ENCODE data around the gene GCSH.

Gene GCSH

DNA sequence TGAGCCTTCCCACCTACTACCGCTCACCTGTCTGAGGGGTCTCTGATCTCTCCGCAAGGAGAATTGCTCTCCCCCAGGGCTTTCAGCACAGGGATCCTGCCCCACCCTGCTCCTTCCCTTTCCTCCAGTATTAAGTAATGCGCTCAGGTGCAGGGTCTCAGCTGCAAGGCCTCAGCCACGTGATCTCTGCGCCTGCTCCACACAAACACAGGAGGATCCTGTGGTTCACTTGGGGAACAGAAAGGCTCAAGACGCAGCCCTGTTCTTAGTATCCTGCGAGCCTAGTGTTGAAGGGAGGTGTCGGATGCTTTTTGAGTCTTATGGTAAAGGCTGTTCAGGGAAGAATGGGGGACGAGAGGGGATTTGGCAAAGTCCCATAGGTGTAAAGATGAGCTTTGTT, 41.6 kb upstream of the GCSH start:
- no peak for DNase-seq
- Histone ChIP-seq H3K4me3 (ENCODE audit: low read depth, low read length) (no peak overlapping the region), H3K36me3 (replicated peaks) (no peaks in the 10 kb centered on the region), H3K27me3 (replicated peaks) (no peaks in the 10 kb centered on the region), H3K27ac (no peak overlapping the region)
- in situ Hi-C loops (cut with HindIII; ENCODE audit: low pct_ligation_motif_present, low sequenced_read_pairs), result no loop called here
- TF ChIP-seq, protein P1, sequence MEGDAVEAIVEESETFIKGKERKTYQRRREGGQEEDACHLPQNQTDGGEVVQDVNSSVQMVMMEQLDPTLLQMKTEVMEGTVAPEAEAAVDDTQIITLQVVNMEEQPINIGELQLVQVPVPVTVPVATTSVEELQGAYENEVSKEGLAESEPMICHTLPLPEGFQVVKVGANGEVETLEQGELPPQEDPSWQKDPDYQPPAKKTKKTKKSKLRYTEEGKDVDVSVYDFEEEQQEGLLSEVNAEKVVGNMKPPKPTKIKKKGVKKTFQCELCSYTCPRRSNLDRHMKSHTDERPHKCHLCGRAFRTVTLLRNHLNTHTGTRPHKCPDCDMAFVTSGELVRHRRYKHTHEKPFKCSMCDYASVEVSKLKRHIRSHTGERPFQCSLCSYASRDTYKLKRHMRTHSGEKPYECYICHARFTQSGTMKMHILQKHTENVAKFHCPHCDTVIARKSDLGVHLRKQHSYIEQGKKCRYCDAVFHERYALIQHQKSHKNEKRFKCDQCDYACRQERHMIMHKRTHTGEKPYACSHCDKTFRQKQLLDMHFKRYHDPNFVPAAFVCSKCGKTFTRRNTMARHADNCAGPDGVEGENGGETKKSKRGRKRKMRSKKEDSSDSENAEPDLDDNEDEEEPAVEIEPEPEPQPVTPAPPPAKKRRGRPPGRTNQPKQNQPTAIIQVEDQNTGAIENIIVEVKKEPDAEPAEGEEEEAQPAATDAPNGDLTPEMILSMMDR (IDR thresholded peaks at IDR 0.05; ENCODE audit: low read depth, low read length, missing control alignments), result no peak

DNA sequence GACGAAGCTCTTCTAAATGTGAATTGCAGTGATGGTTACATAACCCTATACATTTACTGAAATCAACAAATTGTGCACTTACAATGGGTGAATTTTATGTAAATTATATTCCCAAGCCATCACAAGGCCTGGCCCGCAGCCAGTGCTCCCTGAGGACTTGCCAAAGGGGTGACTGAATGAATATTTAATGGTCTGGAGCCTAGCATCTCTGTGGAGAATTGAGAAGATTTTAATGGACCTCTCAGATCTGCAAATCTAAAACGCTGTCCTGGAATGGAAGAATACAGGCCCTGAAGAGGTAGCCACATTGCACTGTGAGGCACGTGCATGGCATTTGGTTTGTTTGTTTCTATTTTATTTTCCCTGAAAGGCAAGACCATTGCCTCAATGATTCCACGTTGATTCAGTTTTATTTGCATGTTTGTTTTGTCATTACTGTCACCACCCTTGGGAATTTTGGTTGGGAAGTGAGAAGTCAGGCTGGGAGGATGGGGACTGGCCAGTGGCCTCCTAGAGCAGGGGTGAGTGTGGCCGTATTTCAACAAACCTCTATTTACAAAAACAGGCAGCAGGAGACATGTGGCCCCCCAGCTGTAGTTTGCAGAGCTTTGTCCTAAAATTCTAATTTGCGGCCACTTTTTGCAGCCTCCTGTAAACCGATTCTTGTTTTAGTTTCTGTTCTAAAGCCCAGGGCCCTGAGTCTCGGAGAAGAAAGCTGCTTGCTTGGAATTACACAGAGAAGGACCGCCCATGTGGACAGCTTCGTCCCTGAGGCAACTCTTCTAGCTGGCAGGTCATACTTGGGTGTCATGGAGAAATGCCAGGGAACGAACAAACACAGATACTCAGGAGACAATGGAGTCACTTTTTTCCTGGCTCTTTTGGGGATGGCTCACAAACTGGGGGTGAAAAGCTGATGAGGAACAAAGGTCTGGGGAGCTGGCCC, 40.5 kb upstream of the GCSH start:
- peak; percentile 18 for DNase-seq
- Histone ChIP-seq H3K27ac (no peak overlapping the region), H3K27me3 (replicated peaks) (no peaks in the 10 kb centered on the region), H3K4me3 (ENCODE audit: low read depth, low read length) (no peak overlapping the region), H3K36me3 (replicated peaks) (no peaks in the 10 kb centered on the region)
- TF ChIP-seq, protein P1 (IDR thresholded peaks at IDR 0.05; ENCODE audit: low read depth, low read length, missing control alignments), result no peak
- in situ Hi-C loops (cut with HindIII; ENCODE audit: low pct_ligation_motif_present, low sequenced_read_pairs), result no loop called here

DNA sequence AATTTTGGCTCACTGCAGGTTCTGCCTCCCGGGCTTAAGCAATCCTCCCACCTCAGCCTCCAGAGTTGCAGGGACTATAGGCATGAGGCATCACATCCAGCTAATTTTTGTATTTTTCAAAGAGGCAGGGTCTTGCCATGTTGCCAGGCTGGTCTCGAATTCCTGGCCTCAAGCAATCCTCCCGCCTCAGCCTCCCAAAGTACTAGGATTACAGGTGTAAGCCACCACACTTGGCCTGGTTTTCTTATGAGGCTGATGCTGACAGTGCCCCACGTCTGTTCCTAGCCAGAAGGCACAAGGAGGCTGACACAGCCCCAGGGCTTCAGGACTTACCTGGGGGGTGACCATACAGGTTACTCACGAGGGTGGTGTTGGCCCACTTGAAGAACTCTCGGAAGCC, 33.9 kb upstream of the GCSH start:
- Histone ChIP-seq H3K27me3 (replicated peaks) (no peaks in the 10 kb centered on the region), H3K27ac (no peak overlapping the region), H3K36me3 (replicated peaks) (no peaks in the 10 kb centered on the region), H3K4me3 (ENCODE audit: low read depth, low read length) (no peak overlapping the region)
- in situ Hi-C loops (cut with HindIII; ENCODE audit: low pct_ligation_motif_present, low sequenced_read_pairs), result no loop called here
- TF ChIP-seq, protein P1 (IDR thresholded peaks at IDR 0.05; ENCODE audit: low read depth, low read length, missing control alignments), result no peak
- no peak for DNase-seq

DNA sequence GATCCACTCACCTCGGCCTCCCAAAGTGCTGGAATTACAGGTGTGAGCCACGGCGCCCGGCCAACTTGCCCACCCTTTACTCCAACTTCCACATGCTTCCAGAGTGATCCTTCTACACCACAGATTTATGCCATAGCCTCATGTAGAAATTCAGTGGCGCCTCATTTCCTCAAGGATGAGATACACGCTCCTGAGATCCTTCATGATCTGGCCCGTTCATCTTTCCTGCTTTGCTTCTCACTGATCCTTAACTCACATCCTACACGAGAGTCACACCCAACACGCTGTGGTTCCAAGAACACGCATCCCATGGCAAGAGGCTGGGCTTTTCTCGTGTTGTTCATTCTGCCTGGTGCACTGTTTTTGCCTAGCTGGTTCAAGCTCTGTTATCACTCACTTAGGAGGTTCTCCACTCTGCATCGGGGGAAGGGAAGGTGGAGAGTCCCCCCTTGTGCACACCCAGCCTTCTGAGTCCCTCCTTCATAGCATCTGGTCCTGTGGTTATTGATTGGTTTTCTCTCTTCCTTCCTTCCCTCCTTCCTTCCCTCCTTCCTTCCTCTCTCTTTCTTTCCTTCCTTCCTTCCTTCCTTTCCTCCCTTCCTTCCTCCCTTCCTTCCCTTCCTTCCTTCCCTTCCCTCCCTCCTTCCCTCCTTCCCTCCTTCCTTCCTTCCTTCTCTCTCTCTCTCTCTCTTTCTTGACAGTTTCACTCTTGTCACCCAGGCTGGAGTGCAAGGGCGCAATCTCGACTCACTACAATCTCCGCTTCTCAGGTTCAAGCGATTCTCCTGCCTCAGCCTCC, 32.7 kb upstream of the GCSH start:
- H3K36me3 ChIP-seq (replicated peaks), result no peaks in the 10 kb centered on the region
- H3K27me3 ChIP-seq (replicated peaks), result no peaks in the 10 kb centered on the region
- no peak overlapping the region for H3K27ac ChIP-seq
- TF ChIP-seq, protein P1 (IDR thresholded peaks at IDR 0.05; ENCODE audit: low read depth, low read length, missing control alignments), result no peak
- no peak overlapping the region for H3K4me3 ChIP-seq (ENCODE audit: low read depth, low read length)
- in situ Hi-C loops (cut with HindIII; ENCODE audit: low pct_ligation_motif_present, low sequenced_read_pairs), result no loop called here
- DNase-seq, result no peak

DNA sequence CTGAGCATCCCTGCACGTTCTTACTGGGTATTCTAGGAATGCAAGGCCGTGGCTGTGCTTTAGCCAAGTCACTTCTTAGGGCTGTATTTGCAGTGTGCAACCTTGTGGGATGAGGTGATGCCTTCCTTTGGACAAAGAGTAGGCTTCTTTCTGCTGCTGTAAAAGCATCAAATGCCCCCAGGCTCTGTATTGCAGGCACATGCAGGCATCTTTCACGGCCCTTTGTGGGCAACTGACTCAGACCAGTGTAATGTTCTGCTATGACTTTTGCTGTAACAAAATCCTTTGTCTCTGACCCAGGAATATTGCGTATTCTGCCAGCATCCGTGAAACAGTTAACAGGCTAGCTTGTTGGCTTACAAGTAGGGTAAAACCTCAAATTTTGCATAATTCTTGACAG, 30.9 kb upstream of the GCSH start:
- no peaks in the 10 kb centered on the region for H3K36me3 ChIP-seq (replicated peaks)
- in situ Hi-C loops (cut with HindIII; ENCODE audit: low pct_ligation_motif_present, low sequenced_read_pairs), result no loop called here
- no peak overlapping the region for H3K27ac ChIP-seq
- H3K4me3 ChIP-seq (ENCODE audit: low read depth, low read length), result no peak overlapping the region
- TF ChIP-seq, protein P1 (IDR thresholded peaks at IDR 0.05; ENCODE audit: low read depth, low read length, missing control alignments), result no peak
- DNase-seq, result no peak
- H3K27me3 ChIP-seq (replicated peaks), result no peaks in the 10 kb centered on the region

All from brain microvascular endothelial cell (primary cell).